Measurements from ENCODE around the gene TBC1D9B.

The TBC1D9B gene

GRCh38 chr5:179819296-179820126, 88.2 kb downstream of the TBC1D9B start:
- peaks cover 34% of the 10 kb centered on the region for H3K4me1 ChIP-seq (ENCODE audit: low read length)
- peaks cover 34% of the 10 kb centered on the region for H3K36me3 ChIP-seq (replicated peaks; ENCODE audit: low read depth, low read length)
- no peak overlapping the region; the same call in 1 of the 2 replicates for H2AFZ ChIP-seq (ENCODE audit: low read depth, low read length)
- H3K27ac ChIP-seq (ENCODE audit: low read length) = peak overlapping the region; percentile 87
- peak overlapping the region; percentile 91 for H3K4me3 ChIP-seq (ENCODE audit: low read length)
- H3K4me2 ChIP-seq (ENCODE audit: low read length) = peak overlapping the region; percentile 95
- TF ChIP-seq, protein P1, sequence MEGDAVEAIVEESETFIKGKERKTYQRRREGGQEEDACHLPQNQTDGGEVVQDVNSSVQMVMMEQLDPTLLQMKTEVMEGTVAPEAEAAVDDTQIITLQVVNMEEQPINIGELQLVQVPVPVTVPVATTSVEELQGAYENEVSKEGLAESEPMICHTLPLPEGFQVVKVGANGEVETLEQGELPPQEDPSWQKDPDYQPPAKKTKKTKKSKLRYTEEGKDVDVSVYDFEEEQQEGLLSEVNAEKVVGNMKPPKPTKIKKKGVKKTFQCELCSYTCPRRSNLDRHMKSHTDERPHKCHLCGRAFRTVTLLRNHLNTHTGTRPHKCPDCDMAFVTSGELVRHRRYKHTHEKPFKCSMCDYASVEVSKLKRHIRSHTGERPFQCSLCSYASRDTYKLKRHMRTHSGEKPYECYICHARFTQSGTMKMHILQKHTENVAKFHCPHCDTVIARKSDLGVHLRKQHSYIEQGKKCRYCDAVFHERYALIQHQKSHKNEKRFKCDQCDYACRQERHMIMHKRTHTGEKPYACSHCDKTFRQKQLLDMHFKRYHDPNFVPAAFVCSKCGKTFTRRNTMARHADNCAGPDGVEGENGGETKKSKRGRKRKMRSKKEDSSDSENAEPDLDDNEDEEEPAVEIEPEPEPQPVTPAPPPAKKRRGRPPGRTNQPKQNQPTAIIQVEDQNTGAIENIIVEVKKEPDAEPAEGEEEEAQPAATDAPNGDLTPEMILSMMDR (IDR thresholded peaks at IDR 0.05; ENCODE audit: low read depth, low read length) = no peak
- TF ChIP-seq EZH2phosphoT487 (IDR thresholded peaks at IDR 0.05; ENCODE audit: low read depth) = no peak
- peaks cover 52% of the 10 kb centered on the region for H3K79me2 ChIP-seq (ENCODE audit: low read length)
- peaks cover 32% of the 10 kb centered on the region for H4K20me1 ChIP-seq (ENCODE audit: insufficient read depth, low read length)
- no peaks in the 10 kb centered on the region for H3K27me3 ChIP-seq (ENCODE audit: low read depth, low read length)
- no peaks in the 10 kb centered on the region for H3K9me3 ChIP-seq (ENCODE audit: insufficient read depth, low read length)
- H3K9ac ChIP-seq (ENCODE audit: low read length) = peak overlapping the region; percentile 93

- Histone ChIP-seq H3K4me1 (ENCODE audit: low read length) (peaks cover 34% of the 10 kb centered on the region), H3K4me2 (ENCODE audit: low read length) (peak overlapping the region; percentile 95), H2AFZ (ENCODE audit: low read depth, low read length) (no peak overlapping the region), H3K27me3 (ENCODE audit: low read depth, low read length) (no peaks in the 10 kb centered on the region), H4K20me1 (ENCODE audit: insufficient read depth, low read length) (peaks cover 25% of the 10 kb centered on the region), H3K9me3 (ENCODE audit: insufficient read depth, low read length) (no peaks in the 10 kb centered on the region), H3K9ac (ENCODE audit: low read length) (peak overlapping the region; percentile 93), H3K36me3 (replicated peaks; ENCODE audit: low read depth, low read length) (peaks cover 32% of the 10 kb centered on the region), H3K4me3 (ENCODE audit: low read length) (peak overlapping the region; percentile 91), H3K27ac (ENCODE audit: low read length) (peak overlapping the region; percentile 87), H3K79me2 (ENCODE audit: low read length) (peaks cover 45% of the 10 kb centered on the region)
- no peak for TF ChIP-seq EZH2phosphoT487 (IDR thresholded peaks at IDR 0.05; ENCODE audit: low read depth)
- TF ChIP-seq, protein P1 (IDR thresholded peaks at IDR 0.05; ENCODE audit: low read depth, low read length) = no peak
Observed at GRCh38 chr5:179818746-179819295, 88.9 kb downstream of the TBC1D9B start.

- H3K27ac ChIP-seq (ENCODE audit: low read length) = peak overlapping the region; percentile 87
- H3K4me2 ChIP-seq (ENCODE audit: low read length) = peak overlapping the region; percentile 81
- peak overlapping the region; percentile 80 for H3K4me3 ChIP-seq (ENCODE audit: low read length)
- peaks cover 39% of the 10 kb centered on the region for H3K79me2 ChIP-seq (ENCODE audit: low read length)
- peaks cover 28% of the 10 kb centered on the region for H3K36me3 ChIP-seq (replicated peaks; ENCODE audit: low read depth, low read length)
- H3K4me1 ChIP-seq (ENCODE audit: low read length) = peaks cover 34% of the 10 kb centered on the region
- H3K9me3 ChIP-seq (ENCODE audit: insufficient read depth, low read length) = no peaks in the 10 kb centered on the region
- H2AFZ ChIP-seq (ENCODE audit: low read depth, low read length) = no peak overlapping the region
- H3K27me3 ChIP-seq (ENCODE audit: low read depth, low read length) = no peaks in the 10 kb centered on the region
- H4K20me1 ChIP-seq (ENCODE audit: insufficient read depth, low read length) = peaks cover 20% of the 10 kb centered on the region
- no peak for TF ChIP-seq EZH2phosphoT487 (IDR thresholded peaks at IDR 0.05; ENCODE audit: low read depth)
- TF ChIP-seq, protein P1 (IDR thresholded peaks at IDR 0.05; ENCODE audit: low read depth, low read length) = no peak
- H3K9ac ChIP-seq (ENCODE audit: low read length) = peak overlapping the region; percentile 84
Observed at GRCh38 chr5:179817890-179818745, 89.6 kb downstream of the TBC1D9B start.
